ENCODE results near the gene RENBP.

The RENBP gene

DNA sequence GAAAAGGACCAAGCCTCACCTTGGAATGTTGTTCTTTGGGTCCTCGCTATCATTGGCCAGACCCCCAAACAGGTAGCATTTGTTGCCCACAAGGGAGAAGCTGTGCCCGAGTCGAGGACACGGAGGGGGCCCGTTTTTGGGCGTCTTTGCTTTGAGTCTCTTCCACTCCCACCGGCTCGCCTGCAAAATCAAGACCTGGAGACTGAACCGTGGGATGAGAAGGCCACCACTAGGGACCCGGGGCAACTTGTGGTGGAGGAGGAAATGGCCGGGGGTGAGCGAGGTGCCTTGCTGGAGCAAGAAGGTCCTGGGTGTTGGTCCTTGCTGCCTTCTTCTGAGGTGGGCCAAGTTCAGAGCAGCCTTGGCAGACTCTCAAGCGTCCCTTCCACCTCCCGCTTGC, 19.7 kb upstream of the RENBP start:
- TF ChIP-seq ZFX (IDR thresholded peaks at IDR 0.05; ENCODE audit: borderline replicate concordance) = no peak
- TF ChIP-seq, protein P1, sequence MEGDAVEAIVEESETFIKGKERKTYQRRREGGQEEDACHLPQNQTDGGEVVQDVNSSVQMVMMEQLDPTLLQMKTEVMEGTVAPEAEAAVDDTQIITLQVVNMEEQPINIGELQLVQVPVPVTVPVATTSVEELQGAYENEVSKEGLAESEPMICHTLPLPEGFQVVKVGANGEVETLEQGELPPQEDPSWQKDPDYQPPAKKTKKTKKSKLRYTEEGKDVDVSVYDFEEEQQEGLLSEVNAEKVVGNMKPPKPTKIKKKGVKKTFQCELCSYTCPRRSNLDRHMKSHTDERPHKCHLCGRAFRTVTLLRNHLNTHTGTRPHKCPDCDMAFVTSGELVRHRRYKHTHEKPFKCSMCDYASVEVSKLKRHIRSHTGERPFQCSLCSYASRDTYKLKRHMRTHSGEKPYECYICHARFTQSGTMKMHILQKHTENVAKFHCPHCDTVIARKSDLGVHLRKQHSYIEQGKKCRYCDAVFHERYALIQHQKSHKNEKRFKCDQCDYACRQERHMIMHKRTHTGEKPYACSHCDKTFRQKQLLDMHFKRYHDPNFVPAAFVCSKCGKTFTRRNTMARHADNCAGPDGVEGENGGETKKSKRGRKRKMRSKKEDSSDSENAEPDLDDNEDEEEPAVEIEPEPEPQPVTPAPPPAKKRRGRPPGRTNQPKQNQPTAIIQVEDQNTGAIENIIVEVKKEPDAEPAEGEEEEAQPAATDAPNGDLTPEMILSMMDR (IDR thresholded peaks at IDR 0.05) = no peak
- H3K27ac ChIP-seq = no peak overlapping the region

DNA sequence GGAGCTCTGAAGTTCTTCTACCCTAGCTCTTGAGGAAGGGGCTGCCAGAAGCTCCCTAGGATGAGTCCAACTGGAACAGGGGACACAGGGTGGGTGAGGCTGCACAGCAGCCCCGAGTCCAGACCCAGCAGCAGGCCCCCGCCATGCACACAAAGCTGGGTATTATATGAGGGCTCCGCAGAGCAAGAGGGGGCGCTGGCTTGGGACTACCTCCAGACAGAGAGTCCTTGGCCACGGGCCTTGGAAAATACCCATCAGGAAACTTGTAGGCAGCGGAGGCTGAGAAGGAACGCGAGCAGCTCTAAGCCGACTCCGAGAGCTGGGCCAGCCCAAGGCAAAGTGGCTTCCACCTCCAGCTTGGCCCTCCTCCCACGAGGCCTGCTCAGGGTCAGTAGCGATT, 19.1 kb upstream of the RENBP start:
- H3K27ac ChIP-seq = no peak overlapping the region
- TF ChIP-seq, protein P1 (IDR thresholded peaks at IDR 0.05) = no peak
- no peak for TF ChIP-seq ZFX (IDR thresholded peaks at IDR 0.05; ENCODE audit: borderline replicate concordance)

DNA sequence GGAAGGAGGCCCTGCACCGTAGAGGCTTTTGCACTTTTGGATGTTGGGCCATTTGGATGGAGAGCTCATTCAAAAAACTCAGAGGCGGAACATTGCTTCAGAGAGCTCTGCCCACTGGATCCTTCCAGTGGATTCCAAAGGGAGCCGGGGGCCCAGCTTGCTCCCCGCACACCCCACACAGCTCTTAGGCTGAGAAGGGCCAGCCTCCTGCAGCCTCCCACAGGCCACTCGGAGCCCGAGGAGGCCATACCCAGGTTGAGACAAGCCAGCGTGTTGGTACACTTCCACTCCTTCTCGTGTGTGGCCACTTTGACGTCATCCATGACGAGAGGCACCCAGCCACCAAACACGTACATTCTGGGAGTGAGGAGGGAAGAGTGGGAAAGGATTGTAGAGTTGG, 16.8 kb upstream of the RENBP start:
- H3K27ac ChIP-seq = no peak overlapping the region
- no peak for TF ChIP-seq ZFX (IDR thresholded peaks at IDR 0.05; ENCODE audit: borderline replicate concordance)
- TF ChIP-seq, protein P1 (IDR thresholded peaks at IDR 0.05) = no peak

DNA sequence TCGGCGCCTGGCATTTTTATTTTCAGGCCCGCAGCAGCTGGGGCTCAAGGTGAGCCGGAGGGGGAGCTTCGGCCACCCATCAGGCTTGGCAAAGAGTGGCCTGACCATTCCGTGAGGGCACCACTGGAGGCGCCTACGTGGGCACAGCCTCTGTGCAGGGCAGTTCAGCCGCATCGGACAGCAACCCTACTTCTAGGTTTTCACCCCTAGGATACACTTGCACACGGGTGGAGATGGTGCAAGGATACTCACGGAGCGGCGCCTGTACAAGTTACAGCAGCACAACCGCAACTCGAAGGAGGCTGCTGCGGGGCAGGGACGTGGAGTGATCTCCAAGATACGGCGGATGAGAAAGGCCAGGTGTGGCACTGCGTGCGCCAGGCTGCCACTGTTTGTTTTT, 16.3 kb upstream of the RENBP start:
- TF ChIP-seq ZFX (IDR thresholded peaks at IDR 0.05; ENCODE audit: borderline replicate concordance) = no peak
- TF ChIP-seq, protein P1 (IDR thresholded peaks at IDR 0.05) = no peak
- H3K27ac ChIP-seq = no peak overlapping the region

GRCh38 chrX:153960077-153960476, 15.6 kb upstream of the RENBP start:
- H3K27ac ChIP-seq = no peak overlapping the region
- no peak for TF ChIP-seq ZFX (IDR thresholded peaks at IDR 0.05; ENCODE audit: borderline replicate concordance)
- TF ChIP-seq, protein P1 (IDR thresholded peaks at IDR 0.05) = no peak

- H3K27ac ChIP-seq = no peak overlapping the region
- TF ChIP-seq ZFX (IDR thresholded peaks at IDR 0.05; ENCODE audit: borderline replicate concordance) = no peak
- TF ChIP-seq, protein P1 (IDR thresholded peaks at IDR 0.05) = no peak
Observed at GRCh38 chrX:153959649-153960048, 15.2 kb upstream of the RENBP start.

DNA sequence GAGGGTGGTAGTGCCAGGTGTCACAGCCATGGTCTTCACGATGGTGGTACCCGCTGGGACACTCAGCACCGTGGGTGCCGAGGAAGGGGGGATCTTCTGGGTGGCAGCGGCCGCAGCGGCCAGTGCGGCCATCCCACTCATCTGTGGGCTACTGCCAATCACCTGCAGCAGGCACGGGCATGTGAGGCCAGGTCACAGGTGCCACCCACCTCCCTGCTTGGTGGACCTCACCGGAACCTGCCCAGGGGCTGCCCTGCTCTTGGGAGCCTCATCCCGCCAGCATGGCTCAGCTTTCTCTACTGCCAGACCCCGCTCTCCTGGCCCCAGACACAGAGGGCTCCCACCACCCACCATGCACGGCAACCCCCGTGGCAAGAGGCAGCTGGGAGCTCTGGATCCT, 14.2 kb upstream of the RENBP start:
- H3K27ac ChIP-seq = no peak overlapping the region
- no peak for TF ChIP-seq ZFX (IDR thresholded peaks at IDR 0.05; ENCODE audit: borderline replicate concordance)
- TF ChIP-seq, protein P1 (IDR thresholded peaks at IDR 0.05) = no peak

Data from 22Rv1 (cell line).